Measurements from ENCODE around the gene KHK. TPM values are rescaled to one million over a fixed set of nuclear protein-coding genes. Genes with fewer than 3 reads are reported as not detected.

The KHK gene
- total and polyA plus RNA-seq, 2 of the 8 experiments (the other 6 are each of a cell fraction or from before 2014, with no cell fraction given), result 11.0 to 17.7 TPM

- Histone ChIP-seq H3K56ac (replicated peaks; ENCODE audit: insufficient read length, low read depth, low read length) (no peak overlapping the region), H3K4me1 (replicated peaks in 1 of 4; ENCODE audit: control insufficient read depth in 3 of 4, insufficient read depth in 4 of 4, low read length in 3 of 4) (peaks cover 0 to 4% (median 3%) of the 10 kb centered on the region in 4 experiments; a peak in 5 of 7 replicates), H3K79me1 (ENCODE audit: low read depth, low read length) (peaks cover 4% of the 10 kb centered on the region), H3K27me3 (replicated peaks in 1 of 4; ENCODE audit: control insufficient read depth in 3 of 4, extremely low read depth in 1 of 4, insufficient read depth in 3 of 4, low read length in 3 of 4) (no peaks in the 10 kb centered on the region), H2BK120ac (replicated peaks; ENCODE audit: low read depth, low read length) (no peak overlapping the region), H3K4ac (replicated peaks; ENCODE audit: insufficient read length, low read depth, low read length) (no peak overlapping the region), H3K23ac (ENCODE audit: insufficient read length) (no peak overlapping the region), H2BK5ac (ENCODE audit: low read depth, low read length) (no peak overlapping the region), H3K14ac (ENCODE audit: insufficient read length) (no peak overlapping the region), H3K27ac (ENCODE audit: low read depth, low read length) (no peak overlapping the region), H4K20me1 (replicated peaks in 1 of 2; ENCODE audit: control insufficient read depth in 1 of 2, insufficient read depth in 2 of 2, low read length in 2 of 2) (peaks cover 5 to 9% of the 10 kb centered on the region in 2 experiments), H2BK12ac (ENCODE audit: low read depth, low read length) (no peak overlapping the region), H3K9me3 (ENCODE audit: insufficient read depth in 2 of 2, low read depth in 1 of 2, low read length in 1 of 2) (no peaks in the 10 kb centered on the region), H4K8ac (ENCODE audit: extremely low read depth, insufficient read depth, low read length) (no peak overlapping the region), H3K36me3 (ENCODE audit: control insufficient read depth in 2 of 4, insufficient read depth in 4 of 4, low read length in 3 of 4) (peaks cover 0 to 6% (median 3%) of the 10 kb centered on the region in 4 experiments; a peak in 5 of 8 replicates), H3K79me2 (ENCODE audit: control insufficient read depth in 1 of 2, insufficient read depth in 2 of 2, low read length in 2 of 2) (peaks cover 0 to 15% of the 10 kb centered on the region in 2 experiments; a peak in 2 of 4 replicates), H3K23me2 (ENCODE audit: low read depth, low read length) (peaks cover 2% of the 10 kb centered on the region; the same call in 1 of the 2 replicates), H3K4me2 (ENCODE audit: insufficient read depth in 1 of 2, low read depth in 2 of 2, low read length in 2 of 2) (no peak overlapping the region), H2AK5ac (ENCODE audit: low read depth, low read length) (no peak overlapping the region), H2BK15ac (ENCODE audit: low read length) (no peak overlapping the region), H2BK20ac (ENCODE audit: low read length) (no peak overlapping the region), H2AFZ (ENCODE audit: low read length) (no peak overlapping the region), H3K4me3 (ENCODE audit: extremely low read depth in 1 of 4, insufficient read depth in 2 of 4, low read depth in 3 of 4, low read length in 4 of 4) (no peak overlapping the region), H3K18ac (ENCODE audit: extremely low read depth, low read length) (no peak overlapping the region), H4K91ac (replicated peaks; ENCODE audit: insufficient read length, low read length) (no peak overlapping the region), H4K5ac (ENCODE audit: insufficient read length, low read depth, low read length) (no peak overlapping the region), H3K9ac (replicated peaks in 1 of 4; ENCODE audit: extremely low read depth in 1 of 4, low read depth in 3 of 4, low read length in 3 of 4) (no peak overlapping the region)
- POLR2A ChIA-PET (ENCODE audit: partially characterized antibody), result interaction anchor here (1.2 to 1.5 kb wide), 2 partner anchors 8 to 12 kb away, joined by 4 to 5 read pairs; partner anchors contain the start of gene TCF23
- TF ChIP-seq TCF12 (IDR thresholded peaks at IDR 0.05; ENCODE audit: low read depth, low read length), result no peak
- 90% methylated on average over 7 of the region's 7 CpGs; no CpG with 5 or more reads in 1 of the 2 experiments for WGBS, 2 experiments (ENCODE audit: extremely low coverage in 1 of 2, insufficient coverage in 1 of 2, insufficient read length in 1 of 2, insufficient replicate concordance in 2 of 2, low coverage in 1 of 2, low lambda C conversion rate in 2 of 2, missing lambda C conversion rate in 1 of 2)
- FAIRE-seq (no peak), DNase-seq (ENCODE audit: low read depth in 1 of 2, low spot score in 2 of 2) (no peak)
- CTCF ChIA-PET (ENCODE audit: partially characterized antibody), result interaction anchor here (0.6 to 3.7 kb wide), 7 partner anchors 11 to 54 kb away, joined by 3 to 11 read pairs (median 3); partner anchors contain the start of gene ABHD1
Measured at GRCh38 chr2:27136751-27137150, 50.2 kb downstream of the KHK start.
